Heart left ventricle (tissue), 16 donors: Measurements from ENCODE around the gene DAAM2. TPM values are rescaled to one million over a fixed set of nuclear protein-coding genes. Genes with fewer than 3 reads are reported as not detected.
A peak's percentile ranks its signal among the peaks of the same experiment; 100 is the strongest.

Source experiments
- ATAC-seq, 4 donors: fragments of 200-7000 bp; cut with Tn5 transposase; one replicate each; pipeline ENCODE4 v1.9.1; 2020 to 2022; ENCODE audit warnings: moderate library complexity in 4 of 4, mild to moderate bottlenecking in 3 of 4, moderate number of reproducible peaks in 1 of 4
- DNase-seq, 5 donors: peaks; one replicate each; pipeline ENCODE4 v3.0.0-alpha.2; 2020
- H3K27ac ChIP-seq, 12 donors: fragments of 200-600 bp; sonication (generic) in 4 of 12; one replicate each; pipeline versions ENCODE4 v1.5.0 to v1.8.0; 2016 to 2022; ENCODE audit warnings: mild to moderate bottlenecking in 2 of 12
- H3K27me3 ChIP-seq, 9 donors: fragments of 200-600 bp; sonication (generic) in 2 of 9; one replicate each; pipeline versions ENCODE4 v1.5.1 to v1.8.0; 2016 to 2022; ENCODE audit warnings: mild to moderate bottlenecking in 3 of 9
- H3K36me3 ChIP-seq, 9 donors: fragments of 200-600 bp; sonication (generic) in 2 of 9; one replicate each; pipeline versions ENCODE4 v1.5.0 to v1.8.0; 2018 to 2022; ENCODE audit warnings: mild to moderate bottlenecking in 2 of 9
- H3K4me1 ChIP-seq, 12 donors: fragments of 200-600 bp; sonication (generic) in 4 of 12; one replicate each; pipeline versions ENCODE4 v1.5.0 to v1.8.0; 2016 to 2022; ENCODE audit warnings: mild to moderate bottlenecking in 3 of 12
- H3K4me3 ChIP-seq, 12 donors: fragments of 200-600 bp; sonication (generic) in 4 of 12; one replicate each; pipeline versions ENCODE4 v1.5.0 to v1.8.0; 2017 to 2022; ENCODE audit warnings: mild to moderate bottlenecking in 9 of 12, moderate library complexity in 4 of 12
- H3K9me3 ChIP-seq, 12 donors: fragments of 200-600 bp; sonication (generic) in 4 of 12; one replicate each; pipeline versions ENCODE4 v1.5.0 to v1.8.0; 2016 to 2022; ENCODE audit warnings: mild to moderate bottlenecking in 1 of 12
- POLR2A ChIP-seq, 2 donors: fragments of 450-650 bp; IDR thresholded peaks; one replicate each; pipeline ENCODE4 v1.6.1; 2017; ENCODE audit warnings: antibody characterized with exemption in 2 of 2, mild to moderate bottlenecking in 2 of 2, moderate library complexity in 2 of 2
- WGBS, 4 donors: extraction: QIAGEN DNeasy Blood & Tissue Kit in 2 of 4; methylation state at CpG; one replicate each; pipeline versions ENCODE4 v1.1.5 to v1.1.7; 2013 to 2018; 5-methylcytosine and 5-hydroxymethylcytosine counted together
- intact Hi-C, 10 donors: fragments of 100-400 bp; cut with DNase I; formaldehyde crosslinking; loops; one replicate each; pipeline versions ENCODE4 v1.11.1 to v1.14.2; 2022
- polyA plus RNA-seq, 2 donors: library from polyadenylated mRNA; stranded (reverse); fragments of 200-250 nt; gene quantifications; one replicate each; pipeline ENCODE4 v1.2.3, GENCODE V29; 2013
- total RNA-seq, 9 donors: library from RNA; depleted of rRNA in 2 of 9; stranded (reverse); fragments of >200 nt in 2 of 9; fragmentation: NEBNext Ultra II Directional in 3 of 9; extraction: Animal tissue kit (Norgen Biotek cat#: 25700) in 3 of 9; gene quantifications; one replicate each; pipeline versions ENCODE4 v1.1.0 to v1.2.4, GENCODE V29; 2016 to 2023
- TF ChIP-seq, protein P1 (sequence below), 12 donors: fragments of 200-600 bp; sonication (generic) in 4 of 12; IDR thresholded peaks; one replicate each; pipeline versions ENCODE4 v1.5.0 to v1.8.0; 2018 to 2022; ENCODE audit warnings: antibody characterized with exemption in 12 of 12, mild to moderate bottlenecking in 5 of 12
- donor health status: ischemic (EF 13 %, LVEDD 7.1; RV severe dilation, severe dysfunction).
- donor health status: healthy with polysubstance abuse.
- donor health status: DM: no; HTN: yes; CAD: no.
- donor health status: DM: no; HTN: no; CAD: no.
- donor health status: ischemic (EF 25% LVEDD 6.9; RV normal size, moderate dysfunction).
- donor health status: ischemic (EF 25% LVEDD 5.7; RV mildly dilated, moderate dysfunction).
- donor health status: healthy.
- donor health status: DM: yes; HTN: yes; CAD: no.
- donor health status: ischemic (EF 35%, LVEDD 5.7; RV mildly dilated, moderate dysfunction).
- donor health status: nonischemic (EF 11% LVEDD 7.7; RV severe dilation, severe dysfunction).
- donor health status: DM: yes; HTN: yes; CAD: no.
- donor health status: PGD.
- donor health status: ischemic (EF 29% LVEDD 5.4; RV normal size, mild dysfunction).
- donor health status: nonischemic (EF 23%, LVEDD 6.1; RV moderate dilation, normal function).

The DAAM2 gene
- total and polyA plus RNA-seq, 11 donors: 6.4 to 20.9 (median 13.6) TPM

DNA sequence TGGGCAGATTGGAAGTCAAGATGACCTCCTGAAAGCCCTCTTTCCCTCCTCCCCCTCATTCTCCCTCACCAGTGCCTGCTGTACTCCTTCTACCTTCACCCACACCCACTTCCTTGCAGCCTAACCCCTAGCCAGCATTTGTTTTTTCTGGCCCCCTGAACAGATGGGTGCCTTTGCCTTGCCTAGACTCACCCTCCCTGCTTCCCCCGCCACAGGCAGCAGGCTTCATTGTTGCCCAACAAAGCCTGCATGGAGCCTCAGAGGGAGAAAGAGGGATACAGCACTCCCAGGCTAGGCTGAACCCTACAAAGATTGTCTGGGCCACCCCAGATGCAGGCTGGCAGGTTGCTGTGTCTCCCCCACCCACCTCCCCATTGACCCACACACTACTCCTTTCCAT lies 139.4 kb downstream of the DAAM2 start:
- Histone ChIP-seq H3K36me3 (peaks cover 0 to 7% (median 0%) of the 10 kb centered on the region in 9 donors), H3K27ac (peak overlapping the region in 7 of 12 donors; percentile 15 to 83 (median 39)), H3K4me1 (peaks cover 0 to 73% (median 39%) of the 10 kb centered on the region in 12 donors), H3K9me3 (no peaks in the 10 kb centered on the region), H3K27me3 (peaks cover 0 to 3% (median 0%) of the 10 kb centered on the region in 9 donors), H3K4me3 (peak overlapping the region in 10 of 12 donors; percentile 66 to 98 (median 89))
- ATAC-seq: no peak
- intact Hi-C loops: no loop called here
- no peak for DNase-seq
- no peak for TF ChIP-seq POLR2A (IDR thresholded peaks at IDR 0.05)
- TF ChIP-seq, protein P1, sequence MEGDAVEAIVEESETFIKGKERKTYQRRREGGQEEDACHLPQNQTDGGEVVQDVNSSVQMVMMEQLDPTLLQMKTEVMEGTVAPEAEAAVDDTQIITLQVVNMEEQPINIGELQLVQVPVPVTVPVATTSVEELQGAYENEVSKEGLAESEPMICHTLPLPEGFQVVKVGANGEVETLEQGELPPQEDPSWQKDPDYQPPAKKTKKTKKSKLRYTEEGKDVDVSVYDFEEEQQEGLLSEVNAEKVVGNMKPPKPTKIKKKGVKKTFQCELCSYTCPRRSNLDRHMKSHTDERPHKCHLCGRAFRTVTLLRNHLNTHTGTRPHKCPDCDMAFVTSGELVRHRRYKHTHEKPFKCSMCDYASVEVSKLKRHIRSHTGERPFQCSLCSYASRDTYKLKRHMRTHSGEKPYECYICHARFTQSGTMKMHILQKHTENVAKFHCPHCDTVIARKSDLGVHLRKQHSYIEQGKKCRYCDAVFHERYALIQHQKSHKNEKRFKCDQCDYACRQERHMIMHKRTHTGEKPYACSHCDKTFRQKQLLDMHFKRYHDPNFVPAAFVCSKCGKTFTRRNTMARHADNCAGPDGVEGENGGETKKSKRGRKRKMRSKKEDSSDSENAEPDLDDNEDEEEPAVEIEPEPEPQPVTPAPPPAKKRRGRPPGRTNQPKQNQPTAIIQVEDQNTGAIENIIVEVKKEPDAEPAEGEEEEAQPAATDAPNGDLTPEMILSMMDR (IDR thresholded peaks at IDR 0.05): no peak
- WGBS, 4 donors: 50 to 83% (median 64%) methylated on average over 1 of the region's 1 CpG

DNA sequence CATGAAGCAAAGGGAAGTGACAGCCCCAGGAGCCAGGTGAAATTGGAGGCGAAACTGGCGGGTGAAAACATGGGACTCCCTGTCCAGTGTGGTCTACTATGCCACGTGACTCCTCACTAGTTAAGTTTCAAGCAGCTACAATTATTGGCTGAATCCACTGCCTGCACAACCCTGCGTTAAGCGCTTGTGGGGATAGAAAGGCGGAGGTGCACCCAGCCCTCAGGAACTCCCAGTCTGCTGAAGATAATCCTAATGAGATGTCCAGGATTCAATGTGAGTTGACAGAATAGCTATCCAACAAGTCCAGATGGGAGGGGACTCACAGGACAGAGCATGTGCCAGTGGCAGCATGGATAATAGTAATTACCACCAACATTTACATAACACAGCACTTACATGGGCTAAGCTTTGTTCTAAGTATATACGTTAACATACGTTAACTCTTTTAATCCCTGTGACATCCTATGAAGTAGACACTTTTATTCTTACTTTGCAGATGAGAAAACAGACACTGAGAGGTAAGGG lies 140.3 kb downstream of the DAAM2 start:
- no peak for DNase-seq
- H3K27me3 ChIP-seq: peaks cover 0 to 3% (median 0%) of the 10 kb centered on the region in 9 donors
- 76 to 87% (median 82%) methylated on average over 8 of the region's 8 CpGs for WGBS, 4 donors
- intact Hi-C loops: no loop called here
- TF ChIP-seq POLR2A (IDR thresholded peaks at IDR 0.05): no peak
- TF ChIP-seq, protein P1 (IDR thresholded peaks at IDR 0.05): no peak
- H3K27ac ChIP-seq: peak overlapping the region in 11 of 12 donors; percentile 5 to 95 (median 87)
- peaks cover 0 to under 1% (median 0%) of the 10 kb centered on the region in 9 donors for H3K36me3 ChIP-seq
- H3K4me1 ChIP-seq: peaks cover 0 to 65% (median 35%) of the 10 kb centered on the region in 12 donors
- ATAC-seq: no peak
- H3K4me3 ChIP-seq: peak overlapping the region in 10 of 12 donors; percentile 66 to 98 (median 89)
- H3K9me3 ChIP-seq: no peaks in the 10 kb centered on the region

DNA sequence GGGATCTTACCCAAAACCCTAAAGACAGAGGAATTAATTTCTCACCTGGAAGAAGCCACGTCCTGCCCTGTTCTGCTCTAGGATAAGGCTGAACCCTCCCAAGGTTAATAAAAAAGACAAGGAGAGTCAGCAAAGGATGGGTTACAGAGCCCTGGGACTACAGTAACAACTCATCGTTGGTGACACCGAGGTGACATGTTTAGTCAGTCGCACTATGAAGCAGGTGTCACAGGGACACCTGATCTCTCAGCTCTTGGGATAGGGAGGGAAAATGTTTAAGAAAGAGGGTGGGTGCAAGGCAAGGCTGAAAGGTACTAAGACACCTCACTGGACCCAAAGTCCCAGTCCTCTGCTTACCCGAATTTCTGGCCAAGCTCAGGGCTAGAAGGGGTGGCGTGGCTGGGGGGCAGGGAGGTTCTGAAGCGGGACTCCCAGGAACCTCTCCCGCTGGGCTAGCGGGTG lies 141.5 kb downstream of the DAAM2 start:
- no peak for DNase-seq
- Histone ChIP-seq H3K27me3 (peaks cover 0 to 3% (median 0%) of the 10 kb centered on the region in 9 donors), H3K4me3 (peak overlapping the region; percentile 64 to 98 (median 87)), H3K9me3 (no peaks in the 10 kb centered on the region), H3K36me3 (no peaks in the 10 kb centered on the region), H3K4me1 (peaks cover 0 to 59% (median 32%) of the 10 kb centered on the region in 12 donors), H3K27ac (peak overlapping the region; percentile 30 to 95 (median 87))
- no peak for ATAC-seq
- 10 to 17% (median 15%) methylated on average over 6 to 9 of the region's 9 CpGs for WGBS, 4 donors
- intact Hi-C loops: no loop called here
- no peak for TF ChIP-seq POLR2A (IDR thresholded peaks at IDR 0.05)
- TF ChIP-seq, protein P1 (IDR thresholded peaks at IDR 0.05): no peak

DNA sequence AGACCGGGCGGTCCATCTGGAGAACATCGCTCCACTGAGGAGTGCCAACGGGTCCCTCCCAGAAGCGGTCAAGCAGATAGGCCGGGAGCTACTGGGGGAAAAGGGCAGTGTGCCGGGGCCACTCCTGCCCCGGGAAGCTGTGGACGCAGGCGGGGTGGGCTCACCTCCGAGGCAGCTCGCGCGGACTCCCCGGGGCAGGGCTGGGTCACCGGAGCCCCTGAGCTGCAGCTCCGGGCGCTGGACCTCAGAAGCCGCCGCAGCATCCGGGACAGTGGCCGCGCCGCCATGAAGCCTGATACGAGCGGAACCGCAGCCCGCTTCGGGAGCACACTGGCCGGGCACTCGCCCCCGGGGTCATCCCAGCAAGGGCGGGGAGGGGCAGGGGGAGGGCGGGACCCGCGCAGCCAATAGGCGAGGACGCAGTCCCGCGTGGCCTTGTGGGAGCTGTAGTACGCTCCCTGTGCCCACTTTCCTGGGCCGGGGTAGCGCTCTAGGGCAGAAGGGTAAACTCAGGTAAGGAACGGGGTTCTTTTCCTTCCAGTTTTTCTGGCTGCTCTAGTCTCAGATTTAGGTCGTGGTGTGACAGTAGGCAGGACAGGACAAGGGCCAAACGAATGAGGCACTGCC lies 142.1 kb downstream of the DAAM2 start, which contains the start of gene MOCS1:
MOCS1 (minus strand) TSS at position 332 of the 627 bp plus-strand sequence; CDS start at position 287, 45 bp downstream.
- H3K36me3 ChIP-seq: no peaks in the 10 kb centered on the region
- 0 to 1% (median 1%) methylated on average over 18 to 46 of the region's 46 CpGs for WGBS, 4 donors
- peak; percentile 94 to 98 (median 98) for ATAC-seq

More for the DNA sequence above, 142.1 kb downstream of the DAAM2 start, which contains the start of gene MOCS1:
- H3K4me1 ChIP-seq: peaks cover 0 to 61% (median 30%) of the 10 kb centered on the region in 12 donors
- peak within 1 kb of the TSS; percentile 64 to 98 (median 87) for H3K4me3 ChIP-seq
- no peaks in the 10 kb centered on the region for H3K9me3 ChIP-seq
- intact Hi-C loops: no loop called here
- peak in 1 of 2 donors; percentile 90 for TF ChIP-seq POLR2A (IDR thresholded peaks at IDR 0.05)
- TF ChIP-seq, protein P1 (IDR thresholded peaks at IDR 0.05): no peak
- peak; percentile 88 to 93 (median 92) for DNase-seq
- H3K27ac ChIP-seq: peak within 1 kb of the TSS; percentile 30 to 95 (median 87)
- peaks cover 0 to 3% (median 0%) of the 10 kb centered on the region in 9 donors for H3K27me3 ChIP-seq
